ENCODE measurements around the gene GAS7. TPM values are rescaled to one million over a fixed set of nuclear protein-coding genes. Genes with fewer than 3 reads are reported as not detected.

The GAS7 gene
- total RNA-seq, 1 donor from 2014 or later, result 72.7 TPM

- no peak for DNase-seq (ENCODE audit: low read depth, low spot score)
- Mint-ChIP-seq H3K4me3 (no peak overlapping the region), H3K27me3 (ENCODE audit: low read depth) (peaks cover 3% of the 10 kb centered on the region), H3K36me3 (ENCODE audit: low read depth) (no peaks in the 10 kb centered on the region), H3K4me1 (peaks cover 46% of the 10 kb centered on the region), H3K27ac (ENCODE audit: unreplicated experiment) (no peak overlapping the region), H3K9me3 (no peaks in the 10 kb centered on the region)
- TF ChIP-seq, protein P1, sequence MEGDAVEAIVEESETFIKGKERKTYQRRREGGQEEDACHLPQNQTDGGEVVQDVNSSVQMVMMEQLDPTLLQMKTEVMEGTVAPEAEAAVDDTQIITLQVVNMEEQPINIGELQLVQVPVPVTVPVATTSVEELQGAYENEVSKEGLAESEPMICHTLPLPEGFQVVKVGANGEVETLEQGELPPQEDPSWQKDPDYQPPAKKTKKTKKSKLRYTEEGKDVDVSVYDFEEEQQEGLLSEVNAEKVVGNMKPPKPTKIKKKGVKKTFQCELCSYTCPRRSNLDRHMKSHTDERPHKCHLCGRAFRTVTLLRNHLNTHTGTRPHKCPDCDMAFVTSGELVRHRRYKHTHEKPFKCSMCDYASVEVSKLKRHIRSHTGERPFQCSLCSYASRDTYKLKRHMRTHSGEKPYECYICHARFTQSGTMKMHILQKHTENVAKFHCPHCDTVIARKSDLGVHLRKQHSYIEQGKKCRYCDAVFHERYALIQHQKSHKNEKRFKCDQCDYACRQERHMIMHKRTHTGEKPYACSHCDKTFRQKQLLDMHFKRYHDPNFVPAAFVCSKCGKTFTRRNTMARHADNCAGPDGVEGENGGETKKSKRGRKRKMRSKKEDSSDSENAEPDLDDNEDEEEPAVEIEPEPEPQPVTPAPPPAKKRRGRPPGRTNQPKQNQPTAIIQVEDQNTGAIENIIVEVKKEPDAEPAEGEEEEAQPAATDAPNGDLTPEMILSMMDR (conservative IDR thresholded peaks at IDR 0.05), result no peak
Measured at GRCh38 chr17:10120109-10120485, 78.3 kb downstream of the GAS7 start.

GRCh38 chr17:10119203-10120108 lies 79.0 kb downstream of the GAS7 start:
- Mint-ChIP-seq H3K9me3 (no peaks in the 10 kb centered on the region), H3K4me1 (peaks cover 51% of the 10 kb centered on the region), H3K27me3 (ENCODE audit: low read depth) (peaks cover 3% of the 10 kb centered on the region), H3K36me3 (ENCODE audit: low read depth) (no peaks in the 10 kb centered on the region), H3K27ac (ENCODE audit: unreplicated experiment) (peak overlapping the region; percentile 38), H3K4me3 (no peak overlapping the region)
- DNase-seq (ENCODE audit: low read depth, low spot score), result no peak
- TF ChIP-seq, protein P1 (conservative IDR thresholded peaks at IDR 0.05), result no peak

DNA sequence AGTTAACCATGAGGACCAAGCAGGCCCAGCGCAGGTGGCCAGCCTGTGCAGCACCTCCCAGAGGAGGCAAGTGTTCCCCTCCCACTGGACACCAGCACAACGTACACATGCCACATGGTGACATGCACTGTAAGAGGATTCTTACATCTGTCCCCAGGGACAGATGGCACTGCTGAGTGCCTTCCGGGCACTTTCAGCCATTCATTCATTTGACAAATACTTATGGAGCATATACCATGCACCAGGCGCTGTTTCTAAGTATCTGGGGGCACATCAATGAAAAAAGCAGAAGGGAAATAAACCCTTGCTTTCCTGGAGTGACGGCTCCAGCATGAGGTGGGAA lies 79.6 kb downstream of the GAS7 start:
- Mint-ChIP-seq H3K4me3 (no peak overlapping the region), H3K27me3 (ENCODE audit: low read depth) (peaks cover 3% of the 10 kb centered on the region), H3K27ac (ENCODE audit: unreplicated experiment) (no peak overlapping the region), H3K4me1 (peaks cover 47% of the 10 kb centered on the region), H3K9me3 (no peaks in the 10 kb centered on the region), H3K36me3 (ENCODE audit: low read depth) (no peaks in the 10 kb centered on the region)
- TF ChIP-seq, protein P1 (conservative IDR thresholded peaks at IDR 0.05), result no peak
- no peak for DNase-seq (ENCODE audit: low read depth, low spot score)

DNA sequence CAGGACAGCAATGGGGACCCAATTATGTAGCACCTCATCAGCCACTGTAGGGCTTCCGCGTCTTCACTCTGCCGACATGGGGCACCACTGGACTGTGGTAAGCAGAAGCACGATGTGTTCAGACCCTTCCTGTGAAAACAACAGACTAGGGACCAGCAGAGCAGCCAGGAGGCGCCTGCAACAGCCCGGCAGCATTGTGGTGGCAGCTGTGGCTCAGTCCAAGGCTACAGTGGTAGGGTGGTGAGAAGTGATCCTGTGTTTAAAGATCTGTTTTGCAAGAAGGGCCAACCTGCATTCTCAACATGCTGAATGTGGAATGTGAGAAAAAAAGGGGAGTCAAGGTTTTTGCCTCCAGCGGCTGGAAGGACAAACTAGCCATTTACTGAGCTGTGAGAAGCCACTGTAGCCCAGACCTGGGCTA lies 80.8 kb downstream of the GAS7 start:
- no peak overlapping the region for H3K27ac Mint-ChIP-seq (ENCODE audit: unreplicated experiment)
- H3K4me1 Mint-ChIP-seq, result peaks cover 43% of the 10 kb centered on the region
- H3K4me3 Mint-ChIP-seq, result no peak overlapping the region
- peaks cover 3% of the 10 kb centered on the region for H3K27me3 Mint-ChIP-seq (ENCODE audit: low read depth)
- TF ChIP-seq, protein P1 (conservative IDR thresholded peaks at IDR 0.05), result no peak
- no peaks in the 10 kb centered on the region for H3K9me3 Mint-ChIP-seq
- no peaks in the 10 kb centered on the region for H3K36me3 Mint-ChIP-seq (ENCODE audit: low read depth)
- DNase-seq (ENCODE audit: low read depth, low spot score), result no peak

- H3K4me3 Mint-ChIP-seq, result no peak overlapping the region
- TF ChIP-seq, protein P1 (conservative IDR thresholded peaks at IDR 0.05), result no peak
- no peaks in the 10 kb centered on the region for H3K36me3 Mint-ChIP-seq (ENCODE audit: low read depth)
- H3K27ac Mint-ChIP-seq (ENCODE audit: unreplicated experiment), result no peak overlapping the region
- peaks cover 37% of the 10 kb centered on the region for H3K4me1 Mint-ChIP-seq
- no peaks in the 10 kb centered on the region for H3K9me3 Mint-ChIP-seq
- DNase-seq (ENCODE audit: low read depth, low spot score), result no peak
- H3K27me3 Mint-ChIP-seq (ENCODE audit: low read depth), result peaks cover 3% of the 10 kb centered on the region
Measured at GRCh38 chr17:10116753-10117420, 81.5 kb downstream of the GAS7 start.

All from neural crest cell (in vitro differentiated cells).